HG03442 (cell line): ENCODE results near the gene TIE1.

ENCODE experiments used
- ATAC-seq: cut with Tn5 transposase; IDR thresholded peaks from one replicate; pipeline ENCODE4 v1.9.1; 2021; ENCODE audit warnings: mild to moderate bottlenecking, moderate library complexity; ENCODE audit not compliant: unreplicated experiment

Gene TIE1

DNA sequence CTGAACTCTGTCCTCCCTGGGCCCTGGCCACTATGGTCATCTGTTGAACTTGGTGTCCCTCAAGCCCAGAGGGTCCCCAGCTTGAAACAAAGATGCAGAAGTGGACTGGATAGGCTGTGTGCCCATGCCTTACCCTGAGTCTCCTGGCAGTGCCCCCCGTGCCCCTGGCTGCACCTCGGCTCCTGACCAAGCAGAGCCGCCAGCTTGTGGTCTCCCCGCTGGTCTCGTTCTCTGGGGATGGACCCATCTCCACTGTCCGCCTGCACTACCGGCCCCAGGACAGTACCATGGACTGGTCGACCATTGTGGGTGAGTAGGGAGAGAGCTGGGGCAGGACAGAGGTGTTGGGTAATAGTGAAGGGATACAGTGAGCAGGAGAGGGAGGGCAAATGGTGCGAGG, 10.7 kb downstream of the TIE1 start:
- ATAC-seq, result no peak

DNA sequence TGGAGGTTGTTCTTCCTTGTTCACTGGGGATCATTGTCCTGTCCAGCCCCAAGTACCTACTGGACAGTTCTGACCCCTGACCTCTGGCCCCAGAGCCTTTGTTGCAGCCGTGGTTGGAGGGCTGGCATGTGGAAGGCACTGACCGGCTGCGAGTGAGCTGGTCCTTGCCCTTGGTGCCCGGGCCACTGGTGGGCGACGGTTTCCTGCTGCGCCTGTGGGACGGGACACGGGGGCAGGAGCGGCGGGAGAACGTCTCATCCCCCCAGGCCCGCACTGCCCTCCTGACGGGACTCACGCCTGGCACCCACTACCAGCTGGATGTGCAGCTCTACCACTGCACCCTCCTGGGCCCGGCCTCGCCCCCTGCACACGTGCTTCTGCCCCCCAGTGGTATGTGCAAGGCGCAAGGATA, 11.4 kb downstream of the TIE1 start:
- no peak for ATAC-seq

DNA sequence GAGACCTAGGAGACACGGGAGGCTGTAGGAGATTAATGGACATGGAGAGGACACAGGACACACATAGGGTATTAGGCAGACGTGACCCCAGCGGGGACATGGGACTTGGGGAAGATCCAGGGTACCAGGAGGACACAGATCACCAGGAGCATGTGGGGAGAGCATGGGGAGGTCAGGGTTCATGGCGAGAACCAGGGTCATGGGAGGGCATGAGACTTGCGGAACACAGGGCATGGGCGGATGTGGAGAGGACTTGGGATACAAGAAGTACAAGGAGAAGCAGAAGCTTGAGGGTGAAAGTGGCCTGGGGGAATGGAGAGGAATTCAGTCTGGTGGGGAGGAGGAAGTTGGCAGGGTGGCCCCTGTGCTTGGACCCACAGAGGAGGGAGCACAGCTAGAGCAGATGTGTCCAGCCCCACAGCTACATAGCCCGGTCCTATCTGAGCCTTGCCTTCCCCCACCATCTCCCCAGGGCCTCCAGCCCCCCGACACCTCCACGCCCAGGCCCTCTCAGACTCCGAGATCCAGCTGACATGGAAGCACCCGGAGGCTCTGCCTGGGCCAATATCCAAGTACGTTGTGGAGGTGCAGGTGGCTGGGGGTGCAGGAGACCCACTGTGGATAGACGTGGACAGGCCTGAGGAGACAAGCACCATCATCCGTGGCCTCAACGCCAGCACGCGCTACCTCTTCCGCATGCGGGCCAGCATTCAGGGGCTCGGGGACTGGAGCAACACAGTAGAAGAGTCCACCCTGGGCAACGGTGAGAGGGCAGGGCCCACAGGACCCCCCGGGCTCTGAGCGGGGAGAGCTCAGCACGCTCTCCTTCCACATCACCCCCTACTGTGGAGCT, 12.1 kb downstream of the TIE1 start:
- ATAC-seq, result no peak

DNA sequence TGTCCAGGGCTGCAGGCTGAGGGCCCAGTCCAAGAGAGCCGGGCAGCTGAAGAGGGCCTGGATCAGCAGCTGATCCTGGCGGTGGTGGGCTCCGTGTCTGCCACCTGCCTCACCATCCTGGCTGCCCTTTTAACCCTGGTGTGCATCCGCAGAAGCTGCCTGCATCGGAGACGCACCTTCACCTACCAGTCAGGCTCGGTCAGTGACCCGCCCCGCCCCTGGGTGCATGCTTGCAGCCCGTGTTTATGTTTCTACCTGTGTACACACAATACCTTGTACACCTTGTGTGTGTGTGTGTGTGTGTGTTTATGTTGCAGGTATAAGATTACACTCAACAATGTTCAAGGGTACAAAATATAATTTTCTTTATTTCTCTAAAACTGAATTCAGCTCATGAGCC, 13.0 kb downstream of the TIE1 start:
- no peak for ATAC-seq

DNA sequence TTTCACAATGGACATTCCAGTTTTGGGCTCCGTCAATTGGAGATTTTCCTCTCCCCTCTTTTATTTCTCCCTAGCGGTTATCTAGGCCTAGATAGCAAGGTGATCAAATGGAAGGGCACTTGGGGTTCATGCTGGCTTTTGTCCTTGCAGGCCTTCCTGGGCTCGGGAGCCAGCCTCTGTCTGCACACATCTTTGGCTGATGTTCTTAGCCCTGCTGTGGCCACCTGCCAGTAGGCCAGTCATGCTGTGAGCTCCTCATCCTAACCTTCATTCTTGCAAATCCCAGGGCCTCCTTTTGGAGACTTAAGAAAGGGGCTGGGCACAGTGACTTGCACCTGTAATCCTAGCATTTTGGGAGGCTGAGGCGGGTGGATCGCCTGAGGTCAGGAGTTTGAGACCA, 13.5 kb downstream of the TIE1 start:
- ATAC-seq, result no peak

DNA sequence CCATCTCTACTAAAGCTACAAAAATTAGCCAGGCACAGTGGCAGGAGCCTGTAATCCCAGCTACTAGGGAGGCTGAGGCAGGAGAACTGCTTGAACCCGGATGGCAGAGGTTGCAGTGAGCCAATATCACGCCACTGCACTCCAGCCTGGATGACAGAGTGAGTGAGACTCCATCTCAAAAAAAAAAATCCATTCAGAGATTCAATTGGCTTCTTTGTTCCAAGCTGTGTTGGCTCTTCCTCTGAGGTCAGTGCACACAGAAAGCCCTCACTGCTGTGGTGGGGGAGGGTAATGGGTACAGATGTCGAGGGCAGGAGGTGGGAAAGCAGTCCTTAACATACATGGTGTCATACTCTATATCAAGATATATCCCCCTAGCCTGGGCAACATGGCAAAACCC, 14.7 kb downstream of the TIE1 start:
- ATAC-seq, result no peak

GRCh38 chr1:43315963-43316737, 15.4 kb downstream of the TIE1 start:
- no peak for ATAC-seq

- ATAC-seq, result no peak
These were observed 16.1 kb downstream of the TIE1 start for GRCh38 chr1:43316738-43317520.

- no peak for ATAC-seq
These were observed 17.2 kb downstream of the TIE1 start for GRCh38 chr1:43317817-43318471.

GRCh38 chr1:43318831-43319230, 18.0 kb downstream of the TIE1 start:
- no peak for ATAC-seq

GRCh38 chr1:43319288-43319687, 18.5 kb downstream of the TIE1 start:
- ATAC-seq, result no peak

DNA sequence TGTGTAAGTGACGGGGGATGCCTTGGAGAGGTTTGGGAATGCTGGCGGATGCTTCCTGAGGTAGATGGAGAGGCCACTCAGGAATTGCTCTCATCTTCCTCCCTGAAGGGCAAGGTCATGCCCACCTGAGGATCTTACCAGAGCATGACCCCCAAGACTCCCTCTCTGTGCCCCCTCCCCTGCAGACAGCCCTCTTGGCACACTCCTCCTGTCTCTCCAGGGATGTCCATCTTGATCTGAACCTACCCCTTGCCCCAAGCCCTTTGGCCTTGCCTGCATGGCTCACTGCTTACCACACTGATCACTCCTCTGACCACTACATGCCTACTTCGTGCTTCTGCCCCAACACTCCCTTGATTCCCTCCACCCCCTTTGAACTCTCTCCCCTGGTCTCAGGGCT, 19.0 kb downstream of the TIE1 start:
- ATAC-seq, result no peak

DNA sequence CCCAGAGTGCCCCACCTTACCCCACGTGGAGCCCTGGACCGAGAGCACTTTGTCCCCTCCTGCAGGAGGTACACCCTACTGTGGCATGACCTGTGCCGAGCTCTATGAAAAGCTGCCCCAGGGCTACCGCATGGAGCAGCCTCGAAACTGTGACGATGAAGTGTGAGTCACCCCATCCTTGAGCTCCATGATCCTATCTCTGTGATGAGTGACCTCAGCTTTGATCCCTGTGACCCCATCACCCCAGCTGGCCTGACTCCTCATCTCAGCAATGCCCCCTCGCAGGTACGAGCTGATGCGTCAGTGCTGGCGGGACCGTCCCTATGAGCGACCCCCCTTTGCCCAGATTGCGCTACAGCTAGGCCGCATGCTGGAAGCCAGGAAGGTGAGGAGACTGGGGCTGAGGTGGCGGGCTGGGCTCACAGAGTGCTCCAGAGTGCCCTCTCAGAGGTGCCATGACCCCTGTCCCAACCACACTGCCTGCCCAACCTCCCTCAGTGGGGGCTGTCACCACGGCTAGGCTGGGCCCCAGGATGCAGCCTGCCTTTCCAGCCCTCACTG, 20.6 kb downstream of the TIE1 start:
- ATAC-seq, result no peak

GRCh38 chr1:43322506-43322905, 21.7 kb downstream of the TIE1 start:
- ATAC-seq, result no peak

- ATAC-seq, result no peak
These were observed 24.0 kb downstream of the TIE1 start for GRCh38 chr1:43324810-43325209.

GRCh38 chr1:43325381-43325780, 24.6 kb downstream of the TIE1 start:
- no peak for ATAC-seq

GRCh38 chr1:43327549-43328292, 26.9 kb downstream of the TIE1 start:
- no peak for ATAC-seq

GRCh38 chr1:43329995-43330751, 29.4 kb downstream of the TIE1 start:
- no peak for ATAC-seq

DNA sequence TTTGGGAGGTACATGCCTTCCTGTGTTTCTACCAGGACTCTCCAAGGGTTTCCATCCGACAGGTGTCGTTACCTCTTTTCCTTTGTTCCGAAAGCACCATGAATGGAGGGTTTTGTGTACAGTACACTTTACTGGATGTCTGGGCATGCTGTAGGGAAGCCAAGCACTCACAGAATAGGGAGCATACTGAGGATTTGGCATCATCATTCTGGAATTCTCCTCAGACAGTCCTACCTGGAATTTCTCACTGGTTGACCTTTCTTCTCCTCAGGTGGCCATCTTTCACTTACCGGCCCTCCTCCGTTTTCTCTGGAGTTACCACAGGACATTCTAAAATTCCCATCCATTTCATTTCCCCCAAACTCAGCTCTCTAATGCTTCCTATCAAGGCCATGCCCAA, 30.9 kb downstream of the TIE1 start:
- ATAC-seq, result no peak
